Loucy (cell line): ENCODE measurements around the gene USF2.

Experiments
- EZH2phosphoT487 ChIP-seq: fragments of 200-600 bp; IDR thresholded peaks from 2 replicates; pipeline ENCODE4 v1.6.1; 2018; ENCODE audit warnings: antibody characterized with exemption, mild to moderate bottlenecking, moderate library complexity, borderline replicate concordance
- TF ChIP-seq, protein P1 (sequence below): fragments of 200-600 bp; sonication (generic); conservative IDR thresholded peaks from 2 replicates; pipeline ENCODE4 v1.5.1; 2014; ENCODE audit warnings: mild to moderate bottlenecking, antibody characterized with exemption, low read length

DNA sequence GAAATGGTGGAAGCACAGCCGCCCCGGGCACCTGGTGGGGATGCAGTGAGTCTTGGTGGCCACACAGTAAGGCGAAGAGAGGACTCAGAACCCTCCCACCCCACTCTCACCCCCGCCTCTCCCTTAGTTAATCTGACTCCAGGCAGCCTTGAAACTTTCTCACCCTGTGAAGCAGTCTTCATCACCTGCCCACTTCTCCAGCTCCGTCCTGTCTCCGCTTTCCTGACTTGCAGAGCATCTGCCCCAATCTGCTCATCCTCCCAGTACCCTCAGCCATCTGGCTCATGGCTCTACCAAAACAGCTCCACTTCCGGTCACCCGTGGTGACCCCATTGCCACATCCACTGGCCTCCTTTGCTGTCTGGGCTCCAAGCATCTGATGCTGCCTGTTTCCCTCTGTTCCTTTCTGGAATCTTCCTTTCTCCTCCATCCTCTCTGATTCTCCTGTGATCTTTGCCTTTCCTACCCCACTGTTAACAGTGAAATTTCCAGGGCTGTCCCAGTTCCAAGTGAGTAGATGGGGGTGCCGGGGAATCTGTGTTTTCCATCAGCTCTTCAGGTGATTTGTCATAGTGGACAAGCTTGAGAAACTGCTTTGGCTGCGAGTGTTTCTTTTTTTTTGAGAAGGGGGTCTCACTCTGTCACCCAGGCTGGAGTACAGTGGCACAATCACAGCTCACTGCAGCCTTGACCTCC is 4.3 kb downstream of the USF2 start:
- TF ChIP-seq, protein P1, sequence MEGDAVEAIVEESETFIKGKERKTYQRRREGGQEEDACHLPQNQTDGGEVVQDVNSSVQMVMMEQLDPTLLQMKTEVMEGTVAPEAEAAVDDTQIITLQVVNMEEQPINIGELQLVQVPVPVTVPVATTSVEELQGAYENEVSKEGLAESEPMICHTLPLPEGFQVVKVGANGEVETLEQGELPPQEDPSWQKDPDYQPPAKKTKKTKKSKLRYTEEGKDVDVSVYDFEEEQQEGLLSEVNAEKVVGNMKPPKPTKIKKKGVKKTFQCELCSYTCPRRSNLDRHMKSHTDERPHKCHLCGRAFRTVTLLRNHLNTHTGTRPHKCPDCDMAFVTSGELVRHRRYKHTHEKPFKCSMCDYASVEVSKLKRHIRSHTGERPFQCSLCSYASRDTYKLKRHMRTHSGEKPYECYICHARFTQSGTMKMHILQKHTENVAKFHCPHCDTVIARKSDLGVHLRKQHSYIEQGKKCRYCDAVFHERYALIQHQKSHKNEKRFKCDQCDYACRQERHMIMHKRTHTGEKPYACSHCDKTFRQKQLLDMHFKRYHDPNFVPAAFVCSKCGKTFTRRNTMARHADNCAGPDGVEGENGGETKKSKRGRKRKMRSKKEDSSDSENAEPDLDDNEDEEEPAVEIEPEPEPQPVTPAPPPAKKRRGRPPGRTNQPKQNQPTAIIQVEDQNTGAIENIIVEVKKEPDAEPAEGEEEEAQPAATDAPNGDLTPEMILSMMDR: no peak
- TF ChIP-seq EZH2phosphoT487: no peak
